Measurements from ENCODE around the gene C16orf54.
"Not testable (repeated sequence)": the region's sequence is repeated elsewhere in the genome, so short reads cannot be mapped to it uniquely, and the experiment has no call there.

C16orf54 gene

DNA sequence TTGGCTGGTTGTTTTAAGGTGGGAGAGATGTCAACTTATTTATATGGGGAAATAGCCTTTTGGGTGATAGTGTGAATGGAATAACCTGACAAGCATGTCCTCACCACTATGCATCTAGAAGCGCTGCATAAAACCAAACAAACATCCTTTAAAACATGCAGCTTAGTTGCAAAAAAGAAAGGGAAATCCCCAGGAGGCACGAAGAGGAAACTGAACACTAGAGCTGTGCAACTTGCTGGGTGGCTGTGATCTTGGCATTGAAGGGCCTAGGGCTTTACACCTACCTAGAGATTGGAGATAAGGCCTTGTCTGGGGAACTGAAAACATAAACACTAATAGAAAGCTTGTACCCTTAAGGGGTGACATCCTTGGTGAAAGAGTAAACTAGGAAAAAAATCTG is 7.3 kb downstream of the C16orf54 start:
- no peak for TF ChIP-seq ZNF274 (IDR thresholded peaks at IDR 0.05; ENCODE audit: low read depth, low read length)
- no peak overlapping the region for H3K4me3 ChIP-seq (ENCODE audit: low read length)

GRCh38 chr16:29737713-29738112 is 8.1 kb downstream of the C16orf54 start:
- no peak for TF ChIP-seq ZNF274 (IDR thresholded peaks at IDR 0.05; ENCODE audit: low read depth, low read length)
- no peak overlapping the region for H3K4me3 ChIP-seq (ENCODE audit: low read length)

DNA sequence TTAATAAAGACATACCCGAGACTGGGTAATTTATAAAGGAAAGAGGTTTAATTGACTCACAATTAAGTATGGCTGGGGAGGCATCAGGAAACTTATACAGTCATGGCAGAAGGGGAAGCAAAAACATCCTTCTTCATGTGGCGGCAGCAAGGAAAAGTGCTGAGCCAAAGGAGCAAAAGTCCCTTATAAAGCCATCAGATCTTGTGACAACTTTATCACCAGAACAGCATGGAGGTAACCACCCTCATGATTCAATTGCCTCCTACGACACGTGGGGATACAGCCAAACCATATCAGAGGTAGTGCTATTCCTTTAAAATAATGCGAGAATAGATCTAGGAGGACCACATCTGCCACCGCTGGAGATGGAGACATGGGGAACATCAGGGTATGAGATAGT is 9.0 kb downstream of the C16orf54 start:
- TF ChIP-seq ZNF274 (IDR thresholded peaks at IDR 0.05; ENCODE audit: low read depth, low read length), result no peak
- no peak overlapping the region for H3K4me3 ChIP-seq (ENCODE audit: low read length)

DNA sequence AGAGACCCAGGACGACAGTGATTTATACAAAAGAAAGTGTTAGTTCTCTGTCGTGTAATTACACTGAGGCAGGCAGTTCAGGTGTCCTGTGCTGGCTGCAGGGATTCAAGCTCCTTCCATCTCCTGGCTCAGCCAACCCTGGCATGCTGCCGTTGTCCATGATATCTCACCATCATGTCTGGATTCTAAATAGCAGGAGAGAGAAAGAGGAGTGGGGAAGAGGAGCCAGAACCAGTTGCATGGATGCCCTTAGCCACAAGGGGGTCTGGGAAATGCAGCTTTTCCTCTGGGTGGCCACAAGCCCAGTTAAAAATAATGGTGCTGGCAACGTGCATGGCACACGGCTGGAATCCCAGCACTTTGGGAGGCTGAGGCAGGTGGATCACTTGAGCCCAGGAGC is 9.7 kb downstream of the C16orf54 start:
- no peak overlapping the region for H3K4me3 ChIP-seq (ENCODE audit: low read length)
- no peak for TF ChIP-seq ZNF274 (IDR thresholded peaks at IDR 0.05; ENCODE audit: low read depth, low read length)

DNA sequence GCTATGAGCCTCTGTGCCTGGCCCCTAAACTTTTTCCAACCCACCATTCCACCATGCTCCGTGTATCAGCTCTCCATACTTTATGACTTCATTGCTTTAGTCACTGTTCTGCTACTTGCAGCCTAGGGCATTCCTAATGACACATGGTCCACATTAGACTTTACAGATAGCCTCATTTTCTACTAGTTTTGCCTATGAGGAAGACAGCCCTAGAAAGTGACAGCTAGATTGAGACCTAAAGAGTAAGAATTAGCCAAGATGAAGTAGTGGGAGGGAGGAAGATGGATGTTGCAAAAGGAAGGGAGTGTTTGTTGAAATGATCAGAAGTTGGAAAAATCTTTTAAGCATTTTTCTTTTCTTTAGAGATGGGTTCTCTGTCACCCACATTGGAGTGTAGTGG is 11.0 kb downstream of the C16orf54 start:
- TF ChIP-seq ZNF274 (IDR thresholded peaks at IDR 0.05; ENCODE audit: low read depth, low read length), result no peak
- no peak overlapping the region for H3K4me3 ChIP-seq (ENCODE audit: low read length)

GRCh38 chr16:29731768-29732601 is 13.8 kb downstream of the C16orf54 start:
- not testable (repeated sequence) for H3K4me3 ChIP-seq (ENCODE audit: low read length)

- no peak overlapping the region for H3K4me3 ChIP-seq (ENCODE audit: low read length)
- no peak for TF ChIP-seq ZNF274 (IDR thresholded peaks at IDR 0.05; ENCODE audit: low read depth, low read length)
These were observed 15.1 kb downstream of the C16orf54 start for GRCh38 chr16:29730649-29731048.

DNA sequence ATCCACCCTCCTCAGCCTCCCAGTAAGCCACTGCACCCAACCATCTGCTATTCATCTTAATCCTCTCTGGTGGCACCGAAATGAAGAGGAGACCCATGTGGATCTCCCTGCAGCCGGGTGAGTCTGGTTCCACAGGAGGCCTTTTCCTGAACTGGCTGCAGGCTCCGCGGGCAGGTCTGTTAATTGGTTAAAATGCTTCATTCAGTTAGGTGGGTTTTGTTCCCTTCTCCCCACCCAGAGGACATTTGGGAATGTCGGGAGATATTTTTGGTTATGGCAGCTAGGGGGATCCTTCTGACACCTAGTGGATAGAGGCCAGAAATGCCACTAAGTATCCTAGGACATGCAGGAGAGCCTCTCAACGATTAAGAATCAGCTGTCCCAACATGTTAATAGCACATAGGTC is 16.7 kb downstream of the C16orf54 start:
- TF ChIP-seq ZNF274 (IDR thresholded peaks at IDR 0.05; ENCODE audit: low read depth, low read length), result no peak
- no peak overlapping the region for H3K4me3 ChIP-seq (ENCODE audit: low read length)

- no peak overlapping the region for H3K4me3 ChIP-seq (ENCODE audit: low read length)
- no peak for TF ChIP-seq ZNF274 (IDR thresholded peaks at IDR 0.05; ENCODE audit: low read depth, low read length)
These were observed 18.3 kb downstream of the C16orf54 start for GRCh38 chr16:29727452-29727851.

DNA sequence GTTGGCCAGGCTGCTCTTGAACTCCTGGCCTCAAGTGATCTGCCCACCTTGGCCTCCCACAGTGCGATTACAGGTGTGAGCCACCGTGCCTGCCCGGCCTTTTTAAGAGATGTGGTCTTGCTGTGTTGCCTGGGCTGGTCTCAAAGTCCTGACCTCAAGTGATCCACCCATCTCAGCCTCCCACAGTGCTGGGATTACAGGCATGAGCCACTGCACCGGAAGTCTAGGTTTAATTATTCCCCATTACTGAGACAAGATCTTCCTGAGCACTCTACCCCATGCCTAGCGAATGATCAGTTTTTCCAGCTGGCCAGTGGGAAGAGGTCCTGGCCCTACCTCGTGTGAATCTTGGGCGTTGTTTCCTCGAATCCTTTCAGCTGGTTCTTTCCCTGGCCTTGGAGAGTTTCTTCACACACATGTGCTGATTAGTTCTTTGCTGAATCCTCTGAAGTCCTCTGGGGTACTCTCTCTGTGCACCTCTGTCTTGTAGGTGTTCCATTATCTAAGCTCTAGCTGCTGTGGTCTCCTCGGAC is 18.9 kb downstream of the C16orf54 start:
- TF ChIP-seq ZNF274 (IDR thresholded peaks at IDR 0.05; ENCODE audit: low read depth, low read length), result no peak
- H3K4me3 ChIP-seq (ENCODE audit: low read length), result no peak overlapping the region

GRCh38 chr16:29721167-29721879 is 24.5 kb downstream of the C16orf54 start:
- H3K4me3 ChIP-seq (ENCODE audit: low read length), result not testable (repeated sequence)

GRCh38 chr16:29720703-29721102 is 25.1 kb downstream of the C16orf54 start:
- no peak overlapping the region for H3K4me3 ChIP-seq (ENCODE audit: low read length)
- no peak for TF ChIP-seq ZNF274 (IDR thresholded peaks at IDR 0.05; ENCODE audit: low read depth, low read length)

DNA sequence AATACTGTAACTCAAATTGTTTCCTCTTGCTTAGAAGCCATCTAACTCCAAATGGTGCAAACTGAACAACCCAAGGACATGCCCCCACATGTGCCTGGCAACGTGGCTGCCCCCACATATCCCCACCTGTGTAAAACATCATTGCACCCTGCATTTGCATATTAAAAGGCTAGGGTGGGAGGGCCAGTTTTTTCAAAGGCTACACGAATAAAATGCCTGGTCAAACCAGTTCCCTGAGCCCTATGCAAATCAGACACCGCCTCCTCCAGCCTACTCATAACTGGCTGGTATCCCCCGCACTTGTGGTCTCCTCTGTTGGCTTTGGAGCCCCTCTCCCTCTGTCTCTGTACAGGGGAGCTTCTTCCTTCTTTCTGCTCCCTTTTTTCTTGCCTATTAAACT is 26.7 kb downstream of the C16orf54 start:
- no peak for TF ChIP-seq ZNF274 (IDR thresholded peaks at IDR 0.05; ENCODE audit: low read depth, low read length)

GRCh38 chr16:29717113-29717512 is 28.7 kb downstream of the C16orf54 start:
- H3K4me3 ChIP-seq (ENCODE audit: low read length), result no peak overlapping the region
- TF ChIP-seq ZNF274 (IDR thresholded peaks at IDR 0.05; ENCODE audit: low read depth, low read length), result no peak

More for the DNA sequence above, 26.7 kb downstream of the C16orf54 start:
- no peak overlapping the region for H3K4me3 ChIP-seq (ENCODE audit: low read length)

GRCh38 chr16:29714972-29715371 is 30.8 kb downstream of the C16orf54 start:
- H3K4me3 ChIP-seq (ENCODE audit: low read length), result no peak overlapping the region
- TF ChIP-seq ZNF274 (IDR thresholded peaks at IDR 0.05; ENCODE audit: low read depth, low read length), result no peak

All from GM08714 (cell line).